Activated T-cell treated with anti-CD3 and anti-CD28 coated beads for 4 hours (primary cell): Measurements from ENCODE around the gene FLRT2.

Experiments used
- DNase-seq: peaks from one replicate; pipeline ENCODE4 v3.0.0-alpha.2; 2020

The FLRT2 gene

DNA sequence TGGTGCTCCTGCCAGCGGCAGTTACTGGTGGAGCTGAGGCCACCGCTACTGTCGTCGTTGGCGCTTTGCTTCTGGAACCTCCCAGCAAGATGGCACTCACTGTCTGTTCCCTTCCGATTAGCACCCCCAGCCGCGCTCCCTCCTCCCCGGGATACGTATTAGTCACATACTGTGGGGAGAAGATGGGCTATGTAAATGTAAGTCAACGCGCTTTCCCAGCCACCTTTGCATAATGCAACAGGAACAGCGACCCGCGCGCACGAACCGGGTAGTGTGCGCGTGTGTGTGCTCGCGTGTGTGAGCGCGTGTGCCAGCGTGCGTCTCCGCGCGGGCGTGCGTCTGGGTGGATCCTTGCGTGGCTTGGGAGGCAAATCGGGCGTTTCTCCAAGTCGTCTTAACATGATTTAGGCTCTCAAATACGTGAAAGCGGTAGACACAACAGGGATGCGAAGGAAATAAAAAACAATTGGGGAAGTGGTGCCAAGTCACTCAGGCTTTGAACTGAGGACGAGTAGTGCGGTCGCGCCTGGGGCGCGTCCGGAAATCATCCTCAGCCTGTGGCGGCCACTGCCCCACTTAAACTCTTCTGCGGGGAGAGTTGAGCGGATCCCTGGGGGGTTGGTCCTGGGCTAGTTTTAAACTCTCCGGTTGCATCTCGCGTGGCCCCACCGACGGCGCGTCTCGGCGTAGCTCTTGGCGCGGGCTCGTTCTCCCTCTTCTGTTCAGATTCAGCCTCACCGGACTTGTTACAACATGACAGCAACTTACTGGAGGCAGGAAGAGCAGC lies 1.8 kb downstream of the FLRT2 start:
- DNase-seq: no peak

DNA sequence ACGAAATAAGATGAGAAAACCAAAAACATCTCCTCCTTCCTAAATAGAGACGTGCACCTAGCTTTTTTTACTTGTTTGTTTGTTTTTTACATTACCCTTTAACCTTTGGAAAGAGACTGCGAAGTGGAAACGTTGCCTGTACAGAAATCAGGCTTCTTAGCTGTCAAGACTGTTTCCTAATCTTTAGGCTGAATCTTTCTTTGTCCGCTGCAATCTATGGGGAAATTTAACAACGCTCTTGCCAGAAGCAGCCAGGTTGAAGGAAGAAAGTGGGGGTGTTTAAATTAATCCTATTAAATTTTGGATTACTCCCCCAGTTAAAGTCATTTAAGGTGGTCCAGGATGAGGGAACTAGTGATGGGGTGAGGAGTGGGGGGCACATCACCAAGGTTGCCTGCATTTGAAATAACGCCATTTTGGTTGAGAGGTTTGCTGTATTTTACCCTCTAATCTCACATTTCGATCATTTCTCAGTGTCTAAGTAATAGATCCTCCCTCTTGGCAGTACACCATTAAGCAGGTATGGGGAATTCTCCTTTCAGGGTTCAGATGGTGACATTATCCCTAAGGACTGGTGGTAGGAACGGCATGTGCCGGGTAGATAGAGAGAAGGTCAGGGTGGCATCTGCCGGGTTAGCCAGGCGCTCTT lies 2.6 kb downstream of the FLRT2 start:
- no peak for DNase-seq

DNA sequence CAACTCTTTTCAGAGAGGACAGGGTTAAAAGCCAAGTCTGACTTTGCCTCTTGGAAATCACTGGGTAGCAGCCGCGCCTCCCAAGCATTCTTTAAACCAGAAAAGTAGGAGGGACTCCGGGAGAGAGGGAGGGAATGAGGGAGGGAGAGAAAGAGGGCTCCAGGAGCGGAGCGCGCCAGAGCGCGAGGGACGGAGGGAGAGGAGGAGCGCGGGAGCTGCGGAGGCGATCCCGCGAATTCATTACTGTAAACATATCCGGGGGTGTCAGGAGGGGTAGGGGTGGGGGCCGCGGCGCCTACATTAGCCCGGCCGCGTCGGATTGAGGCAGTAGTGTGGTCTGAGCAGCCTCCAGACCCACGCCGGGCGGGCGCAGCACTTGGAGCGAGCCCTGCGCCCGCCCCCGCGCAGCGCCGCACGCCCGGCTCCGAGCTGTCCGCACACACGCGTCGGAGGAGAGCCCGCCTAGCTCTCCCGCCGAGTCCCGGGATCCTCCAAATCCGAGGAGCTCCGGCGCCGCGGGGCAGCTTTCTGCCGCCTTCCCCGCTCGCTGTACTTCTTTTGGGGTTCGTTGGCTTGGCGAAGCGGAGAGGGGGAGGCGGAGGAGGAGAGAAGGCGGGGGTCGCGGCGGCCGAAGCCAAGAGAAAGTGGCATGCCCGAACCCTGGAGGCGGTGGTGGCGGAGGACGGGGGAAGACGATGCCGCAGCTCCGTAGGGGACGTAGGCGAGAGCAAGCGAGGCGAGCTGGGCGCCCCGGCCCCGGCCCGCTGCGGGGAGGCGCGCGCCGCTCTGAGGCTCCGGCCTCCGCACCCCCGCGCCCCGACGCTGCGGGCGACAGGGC lies 3.3 kb downstream of the FLRT2 start:
- no peak for DNase-seq

DNA sequence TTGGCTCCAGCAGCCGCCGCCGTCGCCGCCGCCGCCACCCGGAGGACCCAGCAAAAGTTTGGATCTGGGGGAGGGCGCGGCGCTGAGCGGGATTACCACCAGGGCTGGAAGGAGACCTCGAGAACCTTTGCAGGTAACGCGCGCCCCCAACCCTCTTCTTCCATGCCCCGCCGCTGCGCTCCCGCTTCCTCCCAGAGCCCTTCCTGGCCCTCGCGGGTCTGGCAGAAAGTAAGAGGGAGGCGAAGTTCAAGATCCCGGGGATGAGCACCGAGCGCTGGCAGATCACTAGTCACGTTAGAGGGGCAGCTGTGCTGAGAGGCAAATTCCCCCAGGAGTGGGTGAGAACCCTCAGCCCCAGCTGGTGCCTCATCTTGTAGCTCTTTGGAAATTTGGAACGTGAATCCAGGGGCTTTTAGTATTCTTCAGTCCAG lies 3.9 kb downstream of the FLRT2 start:
- DNase-seq: no peak

DNA sequence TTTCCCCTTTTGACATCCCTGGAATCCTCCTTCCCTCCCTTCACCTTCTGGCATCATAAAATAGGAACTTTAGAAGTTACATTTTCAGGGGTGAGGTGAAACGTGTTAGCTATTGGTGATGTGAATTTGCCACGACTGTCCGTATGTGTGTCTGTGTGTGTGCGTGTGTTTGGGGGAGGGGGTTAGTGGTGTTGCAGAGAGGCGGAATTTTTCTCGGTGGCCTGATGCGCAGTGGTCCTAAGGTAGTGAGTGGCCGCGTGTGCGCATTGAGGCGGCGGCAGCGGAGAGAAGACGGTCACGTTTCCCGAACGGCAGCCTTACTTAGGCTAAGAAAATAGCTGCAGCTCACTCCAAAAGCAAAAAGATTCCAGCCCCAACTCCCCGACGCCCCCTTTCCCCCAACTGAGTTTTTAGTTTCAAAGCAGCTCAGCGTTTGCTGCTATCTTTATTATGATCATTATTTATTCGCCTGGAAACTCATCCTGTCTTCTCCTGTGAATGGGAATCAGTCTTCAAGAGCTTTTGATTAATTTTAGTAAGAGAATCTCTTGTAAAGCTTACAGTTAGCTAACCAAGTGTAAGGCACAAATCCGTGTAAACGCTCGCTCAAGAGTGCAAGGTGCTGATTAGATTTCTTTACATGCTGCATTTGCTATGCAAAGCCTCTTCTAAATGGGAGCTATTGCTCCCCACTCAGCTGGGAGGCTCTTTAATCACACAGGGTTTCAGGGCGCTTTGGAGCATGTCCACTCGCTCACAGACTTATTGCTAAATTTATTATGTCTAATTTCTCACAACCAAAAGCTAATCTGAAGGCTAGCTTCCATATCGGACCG lies 4.7 kb downstream of the FLRT2 start:
- no peak for DNase-seq

DNA sequence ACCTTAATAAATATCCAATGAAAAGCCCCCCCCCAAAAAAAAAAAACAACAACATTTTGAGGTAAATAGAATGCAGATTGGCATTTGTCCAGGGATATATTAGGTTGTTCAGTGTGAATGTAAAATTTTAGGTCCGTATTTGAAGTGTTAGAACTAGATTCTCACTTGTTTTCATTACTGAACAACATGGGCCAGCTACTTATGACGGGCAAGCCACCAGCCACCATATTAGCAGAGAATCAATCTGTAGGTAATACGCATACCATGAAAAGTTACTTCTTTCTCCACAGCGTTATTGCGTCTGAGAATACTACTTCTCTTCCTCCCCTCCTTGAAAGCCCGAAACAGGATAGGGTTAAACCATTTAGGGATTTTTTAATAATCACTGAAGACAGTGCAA lies 5.4 kb downstream of the FLRT2 start:
- no peak for DNase-seq

DNA sequence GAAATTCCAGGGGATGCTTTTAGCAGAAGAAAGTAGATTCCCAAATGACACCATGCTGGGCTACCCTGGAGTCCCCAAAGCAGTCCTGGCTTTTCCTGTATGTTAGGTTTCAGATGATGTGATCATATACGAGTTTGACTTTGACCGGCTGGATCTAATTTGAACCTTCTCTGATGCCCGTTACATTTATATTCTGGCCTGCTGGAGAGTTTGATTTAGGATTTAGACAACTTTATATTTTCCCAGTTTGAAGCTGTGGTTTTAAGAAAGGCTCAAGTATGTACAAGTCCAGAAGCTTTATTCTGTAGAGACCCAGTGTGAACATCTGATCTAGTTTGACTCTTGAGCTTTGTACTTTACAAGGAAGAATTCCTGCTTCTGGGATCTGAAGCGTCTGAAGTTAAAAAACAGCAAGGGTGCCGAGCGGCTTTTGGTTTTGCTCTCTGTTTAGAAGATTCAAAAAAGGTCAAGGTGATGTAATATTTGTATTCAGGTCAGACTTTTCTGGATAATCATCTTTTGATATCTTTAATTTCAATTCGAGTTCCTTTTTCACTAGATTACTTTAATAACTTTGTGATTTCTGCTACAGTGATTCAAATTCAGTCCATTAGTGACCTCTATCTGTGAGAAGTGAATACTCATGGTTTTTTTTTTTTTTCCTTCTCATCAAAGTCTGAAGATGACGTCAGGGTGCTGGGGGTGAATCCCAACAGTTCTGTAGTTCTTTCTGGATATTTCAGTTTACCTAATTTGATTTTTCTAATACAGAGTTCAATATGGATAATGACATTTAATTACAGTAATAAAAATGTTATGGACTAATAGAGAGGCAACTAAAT lies 6.3 kb downstream of the FLRT2 start:
- DNase-seq: no peak

DNA sequence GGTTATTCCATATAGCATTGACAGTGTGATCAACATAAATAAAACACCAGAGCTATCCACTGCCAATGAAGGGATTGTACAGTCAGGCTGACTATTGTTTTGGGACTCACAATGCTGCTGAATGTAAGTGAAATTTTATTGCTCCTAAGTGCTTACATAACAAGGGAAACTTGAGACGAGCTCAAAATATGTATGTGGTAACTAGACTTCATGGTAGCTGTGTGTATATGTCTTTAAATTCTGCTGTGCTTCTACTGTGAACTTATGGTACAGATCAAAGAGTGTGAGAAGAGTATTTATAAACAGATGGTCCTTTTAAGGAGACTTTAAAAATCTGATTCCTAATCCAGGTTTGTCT lies 6.9 kb downstream of the FLRT2 start:
- no peak for DNase-seq

DNA sequence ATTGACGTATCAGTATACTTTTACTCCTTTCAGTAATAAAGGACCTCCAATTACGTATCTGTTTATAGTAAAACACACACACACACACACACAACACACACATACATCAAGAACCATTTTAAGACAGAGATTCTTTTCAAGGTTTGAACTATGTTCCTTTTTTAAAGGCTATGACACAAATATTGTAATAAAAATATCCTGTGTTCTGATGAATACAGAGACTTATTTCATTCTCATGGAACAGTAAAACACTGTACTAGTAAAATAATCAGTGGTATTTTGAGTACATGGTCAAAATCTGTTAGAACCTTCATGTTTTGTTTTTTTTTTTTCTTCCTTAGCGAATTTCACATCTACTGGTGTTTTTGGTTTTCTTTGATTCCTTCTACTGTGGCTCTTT lies 7.6 kb downstream of the FLRT2 start:
- no peak for DNase-seq

DNA sequence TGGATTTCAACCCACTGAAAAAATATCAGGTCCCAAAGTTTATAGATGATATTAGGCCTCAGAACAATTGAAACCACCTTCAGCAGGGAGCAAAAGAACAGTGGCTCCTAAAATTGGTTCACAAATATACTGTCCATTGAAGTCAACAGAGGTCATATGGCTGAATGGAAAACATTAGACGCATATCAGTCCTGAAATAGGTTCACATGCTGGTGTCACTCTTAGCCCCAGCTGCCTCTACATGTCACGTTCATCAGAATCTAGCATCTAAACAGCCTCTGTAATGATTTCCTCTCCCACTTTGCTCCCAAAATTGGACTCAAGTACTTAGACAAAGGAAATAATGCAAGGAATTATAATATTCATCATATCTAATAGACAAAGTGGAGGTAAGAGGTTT lies 8.7 kb downstream of the FLRT2 start:
- DNase-seq: no peak

DNA sequence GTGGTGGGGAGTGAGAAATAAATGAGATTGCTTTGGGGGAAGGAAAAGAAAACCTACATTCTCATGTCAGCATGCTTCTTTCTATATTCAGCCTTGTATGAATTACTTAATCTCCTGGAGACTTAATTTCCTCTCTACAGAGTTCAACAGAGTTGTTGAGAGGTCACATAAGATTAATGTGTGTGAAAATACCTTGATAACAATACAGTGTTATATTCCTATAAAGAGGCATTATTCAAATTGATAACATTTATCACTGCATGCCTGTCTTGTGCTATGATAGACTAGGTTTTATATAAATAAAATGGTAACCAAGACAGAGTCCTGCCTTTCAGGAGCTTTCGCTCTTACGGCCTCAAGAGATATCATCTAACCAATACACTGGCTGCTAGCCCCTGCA lies 9.6 kb downstream of the FLRT2 start:
- DNase-seq: no peak

DNA sequence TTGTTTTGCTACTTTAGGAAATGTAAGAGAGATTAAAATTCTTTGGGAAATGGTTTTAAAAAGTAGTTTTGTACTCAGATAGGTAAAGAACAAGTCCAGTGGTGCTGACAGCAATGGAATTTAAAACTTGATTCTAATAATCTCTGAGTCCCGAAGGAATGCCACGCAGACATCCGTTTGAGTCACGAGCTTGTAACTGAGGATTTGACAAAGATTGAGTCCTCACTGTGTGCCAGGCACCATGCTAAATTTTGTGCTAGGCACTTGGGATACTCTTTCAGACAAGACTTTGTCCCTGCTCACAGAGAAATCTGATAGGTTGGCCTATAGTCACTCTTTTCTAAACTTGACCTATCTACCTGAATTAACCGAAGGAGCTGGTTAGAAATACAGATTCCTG lies 12.7 kb downstream of the FLRT2 start:
- no peak for DNase-seq

DNA sequence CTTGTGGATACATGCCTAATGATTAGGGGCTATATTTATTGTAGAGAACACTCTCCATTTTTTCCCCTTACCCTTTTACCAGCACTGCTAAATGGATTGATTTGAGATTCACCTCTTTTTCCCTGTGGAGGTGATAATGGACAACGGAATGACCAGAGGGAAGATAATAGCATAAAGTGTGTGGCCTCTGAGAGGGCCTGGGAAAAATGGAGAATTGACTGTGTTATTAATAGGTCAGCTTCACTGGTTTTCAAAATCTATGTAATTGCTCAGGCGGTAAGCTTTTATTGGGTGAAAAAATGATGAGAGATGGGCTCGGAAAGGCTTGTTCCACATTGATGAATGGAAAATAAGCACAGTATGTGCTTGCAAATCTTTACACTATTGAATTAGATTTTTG lies 15.8 kb downstream of the FLRT2 start:
- no peak for DNase-seq

DNA sequence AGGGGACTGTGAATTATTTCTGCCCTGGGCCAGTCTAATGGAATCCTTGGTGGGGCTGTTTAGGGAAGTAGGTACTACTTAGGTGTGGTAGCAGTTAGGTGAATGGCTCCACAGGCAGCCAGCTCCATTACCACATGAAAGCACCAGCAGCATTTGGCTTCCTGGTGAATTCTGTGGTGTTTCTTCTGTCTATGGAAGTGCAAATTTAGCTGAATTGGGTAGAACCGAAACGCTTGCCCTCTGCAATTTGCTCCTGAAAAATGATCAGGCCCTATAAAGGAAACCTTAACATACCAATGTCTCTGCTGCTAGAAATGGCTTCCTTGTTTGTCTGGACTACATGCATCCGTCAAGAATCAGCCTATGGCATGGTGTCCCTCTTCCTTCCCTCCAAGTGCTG lies 16.4 kb downstream of the FLRT2 start:
- no peak for DNase-seq

DNA sequence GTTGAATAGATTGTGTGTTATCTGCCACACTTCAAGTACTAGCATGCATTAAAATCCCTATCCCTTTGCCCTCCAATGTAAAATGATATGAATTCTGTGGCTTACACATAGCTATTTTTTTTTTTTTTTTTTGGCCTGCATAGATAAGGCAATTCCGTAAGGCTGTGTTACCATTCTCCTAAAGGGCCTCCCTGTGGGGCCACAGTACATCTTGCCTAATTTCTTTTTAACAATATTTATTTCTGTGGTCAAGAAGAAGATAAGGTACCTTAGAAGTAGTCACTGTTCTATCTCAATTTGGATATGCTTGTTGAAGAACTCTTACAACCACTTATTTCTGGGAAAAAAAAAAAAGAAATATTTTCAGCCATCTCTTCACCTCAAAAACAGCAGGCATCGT lies 19.8 kb downstream of the FLRT2 start:
- no peak for DNase-seq

DNA sequence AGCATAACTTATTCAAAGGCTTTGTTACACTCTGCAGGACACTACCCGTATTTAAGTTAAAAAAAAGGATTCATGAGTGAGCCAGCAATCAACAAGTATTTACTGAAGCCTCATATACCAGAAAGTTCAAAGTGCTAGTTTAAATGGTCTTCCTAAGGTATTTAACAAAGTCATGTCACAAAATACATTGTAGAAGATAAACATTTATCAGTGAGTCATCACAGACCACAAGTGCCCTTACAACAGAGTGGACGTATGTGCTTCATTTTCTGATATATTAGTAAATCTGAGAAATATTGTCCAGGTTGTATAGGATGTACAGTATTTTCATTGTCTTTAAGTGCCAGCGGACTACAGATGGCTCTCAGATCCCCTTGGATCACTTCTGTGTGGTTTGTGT lies 24.2 kb downstream of the FLRT2 start:
- no peak for DNase-seq

DNA sequence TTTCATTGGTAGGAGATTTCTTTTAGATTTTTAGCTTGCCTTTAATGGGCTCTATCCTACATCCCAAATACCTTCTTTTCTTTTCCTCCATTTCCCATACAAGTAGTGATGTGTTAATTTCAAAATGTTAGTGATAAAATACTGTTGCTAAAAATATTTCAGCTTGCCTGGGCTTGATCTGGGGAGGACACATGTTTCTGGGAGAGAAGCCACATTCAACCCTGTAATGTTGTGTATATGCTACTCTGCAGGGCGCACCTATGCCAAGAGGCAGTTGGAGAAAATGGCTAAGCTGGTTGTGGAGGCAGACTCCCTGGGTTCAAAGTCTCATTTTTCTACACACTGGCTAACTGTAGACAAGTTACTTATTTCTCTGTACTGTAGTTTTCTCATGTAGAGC lies 26.3 kb downstream of the FLRT2 start:
- DNase-seq: no peak

DNA sequence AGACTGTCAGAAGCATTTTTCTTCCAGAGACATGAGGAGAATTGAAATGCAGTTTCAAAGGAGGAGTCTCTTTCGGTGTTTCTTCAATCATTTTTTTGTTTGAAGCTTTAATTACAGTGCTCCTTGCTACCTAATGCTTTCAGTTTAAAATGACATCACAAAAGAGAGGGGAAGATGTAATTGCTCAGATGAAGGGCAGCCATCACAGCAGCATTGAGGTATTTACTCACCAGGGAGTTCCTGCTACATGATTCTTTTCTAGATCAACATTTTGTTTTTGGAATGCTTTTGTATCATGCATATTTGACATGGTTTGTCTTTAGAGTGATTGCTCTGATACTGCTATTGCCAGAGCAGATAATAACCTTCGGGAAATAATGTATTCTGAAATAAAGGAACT lies 28.6 kb downstream of the FLRT2 start:
- DNase-seq: no peak

DNA sequence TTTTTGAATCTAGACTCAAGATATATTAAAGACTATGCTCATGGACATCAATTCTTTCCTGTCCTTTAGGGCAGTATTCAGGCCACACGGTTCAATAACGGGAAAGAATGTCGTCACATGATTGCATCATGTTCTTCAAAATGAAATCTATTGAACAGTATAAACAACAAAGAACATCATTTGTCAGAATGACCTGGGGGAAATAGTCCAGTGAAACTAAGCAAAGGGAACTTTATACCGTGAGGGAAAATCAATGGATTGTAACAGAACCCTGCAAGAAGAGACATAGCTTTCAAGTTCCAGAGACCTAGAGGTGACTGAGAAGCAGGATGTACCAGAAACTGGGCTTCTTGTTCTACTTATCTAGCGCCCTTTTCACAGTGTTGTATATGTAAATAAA lies 32.7 kb downstream of the FLRT2 start:
- DNase-seq: no peak

DNA sequence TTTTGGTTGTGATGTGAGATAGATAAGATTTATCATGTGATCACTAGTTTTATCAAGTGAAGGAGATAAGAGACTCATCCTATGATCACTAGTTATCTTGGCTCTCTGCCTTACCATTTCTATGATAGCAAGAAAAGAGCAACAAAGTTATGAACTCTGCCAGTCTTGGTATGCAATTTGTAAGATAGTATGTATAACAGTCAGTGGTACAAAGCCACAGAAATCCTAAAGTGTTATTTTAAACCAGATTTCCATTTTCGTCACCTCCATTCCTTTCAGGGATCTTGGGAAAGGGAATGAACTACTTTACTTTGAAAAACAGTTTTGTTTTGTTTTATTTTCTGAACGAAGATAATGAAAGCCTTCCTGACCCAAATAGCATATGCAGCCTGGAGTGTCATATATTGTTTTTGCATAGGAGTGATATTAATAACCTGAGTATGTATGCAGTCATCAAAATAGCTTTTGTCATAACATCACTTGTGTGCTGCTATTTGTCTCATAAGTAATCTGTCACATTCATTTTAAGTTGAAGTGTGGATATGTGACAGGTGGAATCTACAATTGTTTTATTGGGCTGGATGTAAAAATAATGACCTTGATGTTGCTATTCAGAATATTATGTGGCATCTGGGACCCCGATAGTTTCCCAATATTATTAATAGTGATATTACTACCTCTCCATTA lies 35.0 kb downstream of the FLRT2 start:
- DNase-seq: no peak

DNA sequence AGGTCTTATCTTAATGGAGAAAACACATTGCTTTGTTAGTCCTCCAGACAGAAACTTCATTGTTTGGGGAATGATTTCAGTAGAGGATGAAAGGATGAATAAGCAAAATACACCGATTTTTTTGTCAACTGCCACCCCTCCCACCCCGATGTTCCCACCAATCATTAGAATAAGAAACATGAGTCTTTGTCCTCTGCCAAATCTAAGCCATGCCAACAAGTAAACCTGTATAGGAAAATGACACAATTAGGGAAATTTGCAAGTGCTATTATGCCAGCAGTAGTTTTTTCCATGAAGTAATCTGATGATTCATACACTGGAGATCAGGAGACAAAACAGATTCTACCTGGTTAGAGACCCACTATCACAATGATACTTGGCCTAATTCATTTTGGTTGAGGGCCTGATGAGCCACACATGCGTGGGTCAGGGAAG lies 35.9 kb downstream of the FLRT2 start:
- DNase-seq: no peak
